ENCODE data around the gene TRIM49C.
"Not testable (repeated sequence)": the region's sequence is repeated elsewhere in the genome, so short reads cannot be mapped to it uniquely, and the experiment has no call there.

Gene TRIM49C

GRCh38 chr11:90030806-90031205 lies at the start of gene TRIM49C:
TRIM49C (plus strand) TSS chr11:90031106; CDS start chr11:90035212, 4,106 bp downstream.
- DNase-seq: not testable (repeated sequence)

- not testable (repeated sequence) for DNase-seq
Measured at GRCh38 chr11:90024184-90024583, 6.7 kb upstream of the TRIM49C start.

- not testable (repeated sequence) for DNase-seq
Measured at GRCh38 chr11:90051591-90052209, 20.8 kb downstream of the TRIM49C start.

- DNase-seq: not testable (repeated sequence)
Measured at GRCh38 chr11:90052311-90052710, 21.4 kb downstream of the TRIM49C start.

GRCh38 chr11:90053545-90053944 lies 22.6 kb downstream of the TRIM49C start:
- not testable (repeated sequence) for DNase-seq

GRCh38 chr11:90085650-90086049 lies 54.7 kb downstream of the TRIM49C start, which contains the start of gene UBTFL1:
UBTFL1 (plus strand) TSS chr11:90085950; CDS start chr11:90085950, 0 bp downstream.
- DNase-seq: not testable (repeated sequence)

GRCh38 chr11:90088731-90089130 lies 57.8 kb downstream of the TRIM49C start:
- not testable (repeated sequence) for DNase-seq

All from activated CD8-positive, alpha-beta memory T cell treated with anti-CD3 and anti-CD28 coated beads for 24 hours (primary cell).